GOT3 (cell line): ENCODE results near the gene SERPINB13.

Experiments used
- DNase-seq: peaks from one replicate; lab custom pipeline; 2025; ENCODE audit warnings: mixed read lengths; lab: John Stamatoyannopoulos, UW

Gene SERPINB13, protein sequence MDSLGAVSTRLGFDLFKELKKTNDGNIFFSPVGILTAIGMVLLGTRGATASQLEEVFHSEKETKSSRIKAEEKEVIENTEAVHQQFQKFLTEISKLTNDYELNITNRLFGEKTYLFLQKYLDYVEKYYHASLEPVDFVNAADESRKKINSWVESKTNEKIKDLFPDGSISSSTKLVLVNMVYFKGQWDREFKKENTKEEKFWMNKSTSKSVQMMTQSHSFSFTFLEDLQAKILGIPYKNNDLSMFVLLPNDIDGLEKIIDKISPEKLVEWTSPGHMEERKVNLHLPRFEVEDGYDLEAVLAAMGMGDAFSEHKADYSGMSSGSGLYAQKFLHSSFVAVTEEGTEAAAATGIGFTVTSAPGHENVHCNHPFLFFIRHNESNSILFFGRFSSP

DNA sequence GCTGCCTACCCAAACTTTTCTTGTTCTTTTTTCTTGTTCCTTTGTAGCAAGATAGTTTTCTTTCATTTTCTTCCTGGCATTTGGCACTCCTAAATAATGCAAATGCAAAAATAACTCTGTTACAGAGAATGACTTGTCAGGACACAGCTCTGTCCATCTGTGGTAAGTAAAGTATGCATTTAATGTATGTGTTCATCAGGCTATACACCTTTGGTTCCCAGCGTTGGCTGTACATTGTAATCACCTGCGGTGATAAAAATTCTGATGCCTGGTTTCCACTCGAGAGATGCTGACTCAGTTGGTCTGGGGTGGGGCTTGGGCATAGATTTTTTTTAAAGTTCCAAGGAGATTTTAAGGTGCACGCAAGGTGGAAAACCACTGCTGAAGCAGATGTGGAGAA is at the start of gene SERPINB13:
TSS of gene SERPINB13 (plus strand) at position 378 of the 400 bp plus-strand sequence. CDS start 1,325 bp downstream, outside the sequence.
- no peak for DNase-seq

- DNase-seq: no peak
Measured at GRCh38 chr18:63539904-63540510, 47.1 kb upstream of the SERPINB13 start.

- no peak for DNase-seq
Measured at GRCh38 chr18:63542069-63542468, 45.1 kb upstream of the SERPINB13 start, which contains the start of gene SERPINB12. Gene SERPINB12 (plus strand): TSS chr18:63542369. CDS start chr18:63556160, 13,791 bp downstream.

DNA sequence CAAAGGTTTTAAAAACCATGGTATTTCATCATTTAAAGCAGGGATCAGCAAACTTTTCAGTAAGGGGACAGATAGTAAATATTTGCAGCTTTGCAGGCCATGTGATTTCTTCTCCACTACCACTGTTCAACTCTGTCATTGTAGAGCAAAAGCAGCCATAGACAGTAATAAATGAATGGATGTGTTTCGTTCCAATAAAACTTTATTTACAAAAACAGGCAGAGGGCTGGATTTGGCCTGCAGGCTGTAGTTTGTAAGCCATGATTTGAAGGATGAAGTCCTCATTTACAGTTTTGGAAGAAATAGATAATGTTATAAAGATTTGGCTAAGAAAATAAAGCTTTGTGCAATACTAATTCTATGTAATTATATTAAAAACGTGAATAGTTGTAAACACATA is 43.1 kb upstream of the SERPINB13 start:
- no peak for DNase-seq

- DNase-seq: no peak
Measured at GRCh38 chr18:63545000-63545399, 42.1 kb upstream of the SERPINB13 start.

DNA sequence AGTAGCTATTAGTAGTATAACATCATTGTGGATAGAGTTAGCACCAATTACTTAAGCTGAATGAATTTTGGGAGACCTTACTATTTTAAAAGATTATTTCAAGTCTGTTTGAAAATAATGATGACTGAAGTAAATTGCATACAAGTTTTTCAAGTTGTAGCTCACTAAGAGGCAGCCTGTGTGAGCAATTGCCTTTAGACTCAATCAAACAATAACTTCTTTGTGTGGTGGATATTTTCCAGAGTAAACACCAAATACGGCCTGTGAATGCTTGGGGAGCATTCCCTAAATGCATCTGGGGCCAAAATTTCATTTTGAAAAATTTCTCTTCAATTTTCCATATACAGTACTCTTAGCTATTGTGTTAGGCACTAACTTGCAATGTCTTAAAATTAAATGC is 37.1 kb upstream of the SERPINB13 start:
- no peak for DNase-seq

- no peak for DNase-seq
Measured at GRCh38 chr18:63551769-63552168, 35.4 kb upstream of the SERPINB13 start.

- no peak for DNase-seq
Measured at GRCh38 chr18:63552581-63552980, 34.6 kb upstream of the SERPINB13 start.

GRCh38 chr18:63553081-63553480 is 34.1 kb upstream of the SERPINB13 start:
- DNase-seq: no peak

DNA sequence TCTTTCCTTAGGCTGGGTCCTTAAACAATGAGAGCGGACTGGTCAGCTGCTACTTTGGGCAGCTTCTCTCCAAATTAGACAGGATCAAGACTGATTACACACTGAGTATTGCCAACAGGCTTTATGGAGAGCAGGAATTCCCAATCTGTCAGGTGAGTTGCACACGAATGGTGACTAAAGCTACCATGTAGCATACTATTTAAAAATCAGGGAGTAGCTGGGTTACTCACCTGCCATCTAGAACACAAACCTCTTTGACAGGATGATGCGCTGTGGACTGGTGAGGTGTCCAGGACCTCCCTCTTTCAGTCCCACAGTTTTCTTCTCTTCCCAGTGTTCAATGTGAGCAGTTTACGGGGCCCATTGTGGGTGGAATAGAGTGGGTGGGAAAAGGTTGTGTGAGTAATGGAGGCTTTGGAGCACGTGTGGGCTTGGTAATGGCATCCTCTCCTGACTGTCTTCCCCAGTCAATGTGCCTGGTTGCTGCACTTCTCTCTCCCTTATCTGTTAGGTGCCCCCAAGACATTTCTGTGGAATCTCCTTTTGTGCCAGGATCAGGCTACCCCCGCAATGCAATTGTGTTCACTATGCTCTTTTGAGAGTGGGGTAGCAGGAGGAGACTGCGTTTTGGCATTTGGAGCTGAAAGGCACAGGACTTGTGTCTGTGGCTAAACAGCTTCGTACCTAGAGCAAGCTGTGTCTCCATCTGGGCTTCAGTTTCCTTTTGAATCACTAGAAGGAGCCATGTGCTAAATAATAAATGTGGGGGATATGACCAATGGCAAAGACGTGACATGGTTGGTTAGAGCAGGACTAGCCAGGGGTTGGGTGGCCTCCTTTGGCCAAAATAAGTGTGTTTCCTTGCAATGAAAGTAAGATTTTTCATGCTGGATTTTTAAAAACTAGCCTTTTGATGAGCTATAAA is 27.3 kb upstream of the SERPINB13 start:
- DNase-seq: no peak

- DNase-seq: no peak
Measured at GRCh38 chr18:63562284-63562683, 24.9 kb upstream of the SERPINB13 start.

DNA sequence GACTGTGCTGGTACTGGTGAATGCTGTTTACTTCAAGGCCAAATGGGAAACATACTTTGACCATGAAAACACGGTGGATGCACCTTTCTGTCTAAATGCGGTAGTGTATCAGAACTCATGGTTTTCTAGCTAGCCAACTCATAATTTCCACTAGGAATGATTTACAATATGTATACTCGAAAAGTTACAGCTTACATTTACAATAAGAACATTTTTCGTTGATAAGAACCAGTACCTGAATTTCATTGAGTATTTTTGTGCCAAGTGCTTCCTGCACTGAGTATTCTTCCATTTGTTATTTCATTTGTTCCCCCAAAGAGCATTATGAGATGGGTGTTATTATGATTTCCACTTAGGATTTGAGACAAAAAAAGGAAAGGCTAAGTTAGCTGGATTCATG is 23.1 kb upstream of the SERPINB13 start:
- no peak for DNase-seq

DNA sequence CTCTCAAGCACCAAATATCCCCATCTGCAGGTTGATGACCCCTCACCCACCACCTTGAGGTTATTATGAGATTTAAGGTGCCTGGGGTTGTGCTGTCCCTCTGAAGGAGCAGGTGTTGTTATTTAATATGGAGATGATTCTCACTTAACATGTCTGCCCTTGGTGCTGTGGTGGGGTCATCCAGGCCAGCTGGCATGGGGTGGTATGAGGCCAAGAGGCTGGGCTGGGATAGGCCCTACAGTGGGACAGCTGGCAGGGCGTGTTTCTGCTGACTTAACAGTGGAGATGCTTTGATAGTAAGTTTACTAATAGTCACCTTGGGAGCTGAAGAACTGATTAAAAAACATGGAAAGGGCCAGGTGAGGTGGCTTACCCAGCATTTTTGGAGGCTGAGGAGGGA is 22.6 kb upstream of the SERPINB13 start:
- no peak for DNase-seq

GRCh38 chr18:63567276-63567675 is 19.9 kb upstream of the SERPINB13 start:
- DNase-seq: no peak

DNA sequence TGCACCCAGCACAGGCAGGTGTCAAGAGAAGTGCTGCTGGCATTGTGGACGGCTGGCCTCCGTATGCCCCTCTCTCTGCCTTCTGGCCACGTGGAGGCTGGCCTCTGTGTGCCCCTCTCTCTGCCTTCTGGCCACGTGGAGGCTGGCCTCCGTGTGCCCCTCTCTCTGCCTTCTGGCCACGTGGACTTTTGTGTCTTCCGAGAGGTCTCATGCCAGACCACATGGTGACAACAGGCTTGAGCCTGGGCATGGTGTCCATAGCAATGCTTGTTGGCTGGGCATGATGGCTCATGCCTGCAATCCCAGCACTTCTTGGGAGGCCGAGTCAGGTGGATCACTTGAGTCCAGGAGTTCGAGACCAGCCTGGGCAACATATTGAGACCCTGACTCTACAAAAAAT is 19.3 kb upstream of the SERPINB13 start:
- DNase-seq: no peak

GRCh38 chr18:63570721-63571120 is 16.4 kb upstream of the SERPINB13 start:
- no peak for DNase-seq

- no peak for DNase-seq
Measured at GRCh38 chr18:63575681-63576080, 11.5 kb upstream of the SERPINB13 start.

- DNase-seq: no peak
Measured at GRCh38 chr18:63578357-63578958, 8.7 kb upstream of the SERPINB13 start.

- DNase-seq: no peak
Measured at GRCh38 chr18:63579616-63580015, 7.5 kb upstream of the SERPINB13 start.

DNA sequence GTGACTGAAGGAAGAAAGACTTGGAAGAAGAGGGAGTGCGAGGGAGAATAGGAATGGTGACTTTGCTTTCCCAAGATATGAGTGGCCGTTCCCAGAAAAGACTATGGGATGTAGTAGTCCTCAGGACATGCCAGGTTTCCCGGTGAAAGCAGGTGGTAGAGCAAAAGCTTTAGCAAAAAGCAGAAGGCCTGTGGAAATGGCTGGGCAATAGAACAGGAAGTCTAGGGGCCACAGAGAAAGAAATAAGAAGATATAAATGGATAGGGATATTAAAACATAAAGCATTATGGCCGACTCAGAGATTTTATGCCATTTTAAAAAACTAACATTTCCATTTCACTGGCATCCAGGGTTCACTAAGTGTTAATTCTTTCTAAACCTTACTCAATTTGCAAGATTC is 1.2 kb upstream of the SERPINB13 start:
- no peak for DNase-seq

DNA sequence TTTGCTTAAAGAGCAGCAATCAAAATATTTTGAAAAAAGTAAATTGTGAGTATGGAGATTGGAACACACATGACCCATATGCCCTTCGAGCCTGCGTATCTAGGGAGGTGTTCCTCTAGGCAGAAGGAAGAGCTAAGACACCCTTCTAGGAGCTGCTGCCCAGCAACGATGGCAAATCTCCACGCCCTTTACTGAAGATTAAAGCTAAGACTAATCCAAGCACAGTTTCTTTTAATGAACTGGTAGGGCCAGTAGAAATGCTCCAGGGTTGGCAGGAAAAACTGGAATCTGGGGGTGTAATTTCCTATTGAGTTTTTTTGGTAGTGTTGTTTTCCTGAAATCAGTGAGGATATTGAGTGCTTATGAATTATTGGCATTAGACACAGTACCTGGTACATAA is 712 bp upstream of the SERPINB13 start:
- DNase-seq: no peak

DNA sequence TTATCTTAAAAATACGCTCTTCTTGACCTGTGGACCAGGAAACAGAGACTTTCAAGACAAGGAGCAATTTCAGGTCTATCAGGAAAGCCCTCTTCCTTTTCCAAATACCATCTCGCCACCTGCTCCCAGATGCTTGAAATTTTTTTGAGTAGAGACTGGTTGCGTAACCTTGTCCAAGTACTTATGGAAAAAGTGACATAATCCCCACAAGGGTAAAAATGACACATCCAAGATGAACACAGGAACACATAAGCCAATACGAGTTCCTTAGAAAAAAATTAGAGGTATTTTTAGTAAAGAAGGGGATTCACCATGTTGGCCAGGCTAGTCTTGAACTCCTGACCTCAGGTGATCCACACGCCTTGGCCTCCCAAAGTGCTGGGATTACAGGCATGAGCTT is 1.8 kb downstream of the SERPINB13 start:
- no peak for DNase-seq
